OCI-LY7 (cell line): Measurements from ENCODE around the gene MYEOV. TPM values are rescaled to one million over a fixed set of nuclear protein-coding genes. Genes with fewer than 3 reads are reported as not detected.

Experiments
- BruUV-seq: library from RNA; stranded (reverse); fragments of 400-500 nt; replicated peaks from 2 replicates; lab custom pipeline; 2021; lab: Mats Ljungman, UMichigan
- CTCF ChIA-PET: fragments of 300-600 bp; sonication (Branson Sonifier 250); formaldehyde crosslinking; loops from one replicate; lab custom pipeline; 2022; ENCODE audit warnings: antibody characterized with exemption; ENCODE audit not compliant: unreplicated experiment; lab: Charles Lee
- POLR2A ChIA-PET: fragments of 300-600 bp; sonication (Branson Sonifier 250); formaldehyde crosslinking; loops from one replicate; lab custom pipeline; 2022; ENCODE audit warnings: antibody characterized with exemption; lab: Charles Lee
- DNase-seq: peaks from one replicate; pipeline ENCODE4 v3.0.0-alpha.2; 2015; ENCODE audit warnings: low spot score
- H2AFZ ChIP-seq: fragments of 200-600 bp; sonication (generic), shearing (Covaris generic); 2 replicates; pipeline ENCODE4 v1.6.1; 2014; ENCODE audit warnings: mild to moderate bottlenecking, antibody characterized with exemption, low read length, moderate library complexity
- H3K27ac ChIP-seq: fragments of 200-600 bp; sonication (generic); 2 replicates; pipeline ENCODE4 v1.5.1; 2014; ENCODE audit warnings: mixed run types, low read depth, mild to moderate bottlenecking, moderate library complexity, low read length, inconsistent platforms; ENCODE audit not compliant: poor library complexity, severe bottlenecking
- H3K36me3 ChIP-seq: fragments of 200-600 bp; sonication (generic); 2 replicates; pipeline ENCODE4 v1.6.1; 2014; ENCODE audit warnings: mild to moderate bottlenecking, antibody characterized with exemption, low read length, moderate library complexity, mixed read lengths; ENCODE audit not compliant: insufficient read depth
- H3K4me1 ChIP-seq: fragments of 200-600 bp; sonication (generic); 2 replicates; pipeline ENCODE4 v1.5.1; 2014; ENCODE audit warnings: mild to moderate bottlenecking, low read length; ENCODE audit not compliant: insufficient read depth, poor library complexity, severe bottlenecking
- H3K4me2 ChIP-seq: fragments of 200-600 bp; sonication (generic); 2 replicates; pipeline ENCODE4 v1.6.1; 2014; ENCODE audit warnings: mild to moderate bottlenecking, low read length
- H3K4me3 ChIP-seq: fragments of 200-600 bp; sonication (generic); 2 replicates; pipeline ENCODE4 v1.5.1; 2014; ENCODE audit warnings: mild to moderate bottlenecking, low read depth, low read length; ENCODE audit not compliant: poor library complexity, severe bottlenecking
- H3K79me2 ChIP-seq: fragments of 200-600 bp; sonication (generic); 2 replicates; pipeline ENCODE4 v1.6.1; 2016; ENCODE audit warnings: low read depth, mild to moderate bottlenecking, low read length, moderate library complexity, mixed read lengths; ENCODE audit not compliant: insufficient read depth
- H3K9me2 ChIP-seq: fragments of 200-600 bp; sonication (generic); 2 replicates; pipeline ENCODE4 v1.6.1; 2016; ENCODE audit warnings: mild to moderate bottlenecking, low read length, mixed read lengths; ENCODE audit not compliant: insufficient read depth
- H3K9me3 ChIP-seq: fragments of 200-600 bp; sonication (generic); 2 replicates; pipeline ENCODE4 v1.6.1; 2014; ENCODE audit warnings: mild to moderate bottlenecking, mixed run types, low read length, mixed read lengths
- H4K20me1 ChIP-seq: fragments of 200-600 bp; sonication (generic); 2 replicates; pipeline ENCODE4 v1.6.1; 2014; ENCODE audit warnings: mild to moderate bottlenecking, antibody characterized with exemption, low read length, moderate library complexity, mixed read lengths; ENCODE audit not compliant: insufficient read depth
- EZH2phosphoT487 ChIP-seq: fragments of 200-600 bp; sonication (generic); IDR thresholded peaks from 2 replicates; pipeline ENCODE4 v1.6.1; 2018; ENCODE audit warnings: low read depth, borderline replicate concordance, mild to moderate bottlenecking, mixed run types, antibody characterized with exemption, low read length, moderate library complexity, mixed read lengths
- intact Hi-C: fragments of 100-400 bp; cut with micrococcal nuclease; formaldehyde crosslinking; loops from one replicate; pipeline ENCODE4 v1.10.0; 2022; ENCODE audit not compliant: unreplicated experiment
- total RNA-seq, 2 experiments: library from RNA; depleted of rRNA in 1 of 2; stranded (reverse); fragments of >200 nt in 1 of 2; shearing (Covaris generic) in 1 of 2; gene quantifications; 2 replicates each; pipeline ENCODE4 v1.2.3, GENCODE V29; 2014 to 2022
- TF ChIP-seq, protein P1 (sequence below): fragments of 200-600 bp; sonication (generic); conservative IDR thresholded peaks from 2 replicates; pipeline ENCODE4 v1.5.1; 2014; ENCODE audit warnings: mild to moderate bottlenecking, antibody characterized with exemption, low read length, moderate library complexity, mixed read lengths

MYEOV gene
- total RNA-seq, 2 experiments from 2014 or later: 3.2 to 7.7 TPM

DNA sequence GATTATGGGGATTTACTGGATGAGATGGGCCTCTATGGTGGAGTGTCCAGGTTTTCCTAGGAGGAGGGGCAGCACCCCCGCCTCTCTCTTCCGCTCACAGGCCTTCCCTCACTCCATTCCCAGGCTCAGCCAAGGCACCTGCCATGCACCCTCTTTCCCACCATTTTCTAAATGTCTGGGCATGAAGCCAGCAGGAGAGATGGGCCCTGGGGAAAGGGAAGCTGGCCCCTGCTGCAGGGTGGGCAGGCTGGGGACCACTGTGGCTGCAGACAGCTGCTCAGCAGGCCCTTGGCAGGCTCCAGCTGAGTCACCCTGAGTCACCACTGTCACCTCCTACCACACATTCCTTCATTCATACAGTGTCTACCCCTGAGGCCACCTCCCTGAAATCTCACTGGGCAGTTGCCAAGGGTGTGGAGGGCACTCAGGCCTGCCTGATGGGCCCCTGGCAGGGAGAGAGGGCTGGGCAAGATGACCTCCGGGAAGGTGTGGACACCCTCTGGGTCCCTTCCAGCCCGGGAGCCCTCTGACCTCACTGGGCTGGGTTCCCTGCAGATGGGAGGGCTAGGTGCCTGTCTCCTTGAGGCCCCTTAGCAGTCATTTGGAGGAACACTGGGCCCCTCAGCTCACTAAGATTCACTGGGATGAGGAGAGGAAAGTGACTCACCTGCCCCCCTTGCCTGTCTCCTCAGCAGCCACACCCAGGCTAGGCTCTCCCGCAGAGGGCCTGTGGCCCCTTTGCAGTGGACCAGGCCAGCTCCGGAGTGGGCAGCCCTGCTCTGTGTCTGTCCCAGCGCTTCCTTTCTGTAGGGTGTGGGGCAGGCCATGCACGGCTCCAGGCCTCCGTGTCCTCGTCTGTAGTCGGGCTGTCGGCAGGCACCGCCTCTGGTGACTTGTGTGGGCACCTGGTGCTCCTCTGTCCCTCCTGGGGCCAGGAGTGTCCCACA, 7.8 kb downstream of the MYEOV start:
- intact Hi-C loops: no loop called here
- no TSS peak for BruUV-seq
- H3K27ac ChIP-seq: no peak overlapping the region
- H3K4me3 ChIP-seq: no peak overlapping the region
- H3K4me2 ChIP-seq: no peak overlapping the region
- TF ChIP-seq, protein P1, sequence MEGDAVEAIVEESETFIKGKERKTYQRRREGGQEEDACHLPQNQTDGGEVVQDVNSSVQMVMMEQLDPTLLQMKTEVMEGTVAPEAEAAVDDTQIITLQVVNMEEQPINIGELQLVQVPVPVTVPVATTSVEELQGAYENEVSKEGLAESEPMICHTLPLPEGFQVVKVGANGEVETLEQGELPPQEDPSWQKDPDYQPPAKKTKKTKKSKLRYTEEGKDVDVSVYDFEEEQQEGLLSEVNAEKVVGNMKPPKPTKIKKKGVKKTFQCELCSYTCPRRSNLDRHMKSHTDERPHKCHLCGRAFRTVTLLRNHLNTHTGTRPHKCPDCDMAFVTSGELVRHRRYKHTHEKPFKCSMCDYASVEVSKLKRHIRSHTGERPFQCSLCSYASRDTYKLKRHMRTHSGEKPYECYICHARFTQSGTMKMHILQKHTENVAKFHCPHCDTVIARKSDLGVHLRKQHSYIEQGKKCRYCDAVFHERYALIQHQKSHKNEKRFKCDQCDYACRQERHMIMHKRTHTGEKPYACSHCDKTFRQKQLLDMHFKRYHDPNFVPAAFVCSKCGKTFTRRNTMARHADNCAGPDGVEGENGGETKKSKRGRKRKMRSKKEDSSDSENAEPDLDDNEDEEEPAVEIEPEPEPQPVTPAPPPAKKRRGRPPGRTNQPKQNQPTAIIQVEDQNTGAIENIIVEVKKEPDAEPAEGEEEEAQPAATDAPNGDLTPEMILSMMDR: no peak
- TF ChIP-seq EZH2phosphoT487: no peak
- no peaks in the 10 kb centered on the region for H3K36me3 ChIP-seq
- DNase-seq: no peak
- peaks cover 33% of the 10 kb centered on the region for H3K4me1 ChIP-seq
- no peaks in the 10 kb centered on the region for H3K9me3 ChIP-seq
- POLR2A ChIA-PET: no interaction called here
- CTCF ChIA-PET: no interaction called here
- no peaks in the 10 kb centered on the region for H4K20me1 ChIP-seq
- no peak overlapping the region for H2AFZ ChIP-seq
- no peaks in the 10 kb centered on the region for H3K79me2 ChIP-seq
- H3K9me2 ChIP-seq: no peaks in the 10 kb centered on the region

DNA sequence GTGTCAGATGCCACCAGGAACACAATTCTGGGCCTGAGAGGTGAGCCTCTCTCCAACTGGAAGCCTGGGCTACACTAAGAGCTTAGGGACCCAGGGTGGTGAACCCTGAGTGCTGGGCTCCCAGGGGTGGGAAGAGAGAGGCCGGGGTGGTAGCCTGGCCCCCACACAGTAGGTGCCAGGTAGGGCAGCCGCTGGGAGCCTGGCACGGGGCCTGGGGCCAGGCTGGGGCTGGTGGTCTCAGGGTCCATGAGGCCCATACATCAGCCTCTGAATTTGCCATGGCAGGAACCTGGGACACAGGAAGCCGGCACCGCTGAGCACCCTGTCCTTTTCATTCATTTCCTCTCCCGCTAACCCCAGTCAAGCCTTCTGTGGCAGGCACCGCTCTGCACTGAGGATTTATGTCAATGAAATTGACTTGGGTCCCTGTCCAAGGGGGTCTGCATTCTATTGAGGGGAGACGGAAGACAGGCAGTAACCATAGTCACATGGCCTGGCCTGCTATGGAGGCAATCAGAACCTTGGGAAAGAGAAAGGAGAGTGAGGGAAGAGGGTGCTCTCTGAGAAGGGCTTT, 8.6 kb downstream of the MYEOV start:
- TF ChIP-seq, protein P1: no peak
- no peak for TF ChIP-seq EZH2phosphoT487
- Histone ChIP-seq H3K36me3 (no peaks in the 10 kb centered on the region), H3K79me2 (no peaks in the 10 kb centered on the region), H3K4me1 (peaks cover 25% of the 10 kb centered on the region), H3K4me3 (no peak overlapping the region), H3K9me3 (no peaks in the 10 kb centered on the region), H3K27ac (no peak overlapping the region), H2AFZ (no peak overlapping the region), H4K20me1 (no peaks in the 10 kb centered on the region), H3K9me2 (no peaks in the 10 kb centered on the region), H3K4me2 (no peak overlapping the region)
- BruUV-seq: no TSS peak
- DNase-seq: no peak
- intact Hi-C loops: no loop called here
- POLR2A ChIA-PET: no interaction called here
- CTCF ChIA-PET: no interaction called here

DNA sequence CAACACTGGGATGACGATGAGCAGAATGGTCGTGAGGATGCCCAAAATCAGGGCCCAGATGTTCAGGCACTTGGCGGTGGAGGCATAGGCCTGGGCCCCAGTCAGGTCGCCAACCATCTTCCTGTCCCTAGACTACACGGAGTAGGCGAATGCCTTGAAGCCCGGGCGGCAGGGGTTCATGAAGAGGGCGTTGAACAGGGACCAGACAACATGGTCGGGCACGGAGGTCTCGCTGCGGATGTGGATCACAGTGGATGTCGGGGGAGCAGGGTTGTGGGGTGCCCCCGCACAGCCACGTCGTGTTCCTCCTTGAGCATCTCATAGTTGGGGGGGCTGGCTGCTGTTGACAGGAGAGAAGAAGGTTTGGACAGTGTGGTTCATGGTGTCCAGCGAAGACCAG, 9.5 kb downstream of the MYEOV start:
- Histone ChIP-seq H3K9me2 (no peaks in the 10 kb centered on the region), H3K27ac (no peak overlapping the region), H3K4me3 (no peak overlapping the region), H3K79me2 (no peaks in the 10 kb centered on the region), H4K20me1 (no peaks in the 10 kb centered on the region), H3K36me3 (no peaks in the 10 kb centered on the region), H2AFZ (no peak overlapping the region), H3K4me2 (no peak overlapping the region), H3K9me3 (no peaks in the 10 kb centered on the region), H3K4me1 (peaks cover 16% of the 10 kb centered on the region)
- TF ChIP-seq EZH2phosphoT487: no peak
- TF ChIP-seq, protein P1: no peak
- no TSS peak for BruUV-seq
- intact Hi-C loops: no loop called here
- DNase-seq: no peak
- CTCF ChIA-PET: no interaction called here
- POLR2A ChIA-PET: no interaction called here
